Endometrial microvascular endothelial cells (primary cell): ENCODE results near the gene SEBOX. TPM values are rescaled to one million over a fixed set of nuclear protein-coding genes. Genes with fewer than 3 reads are reported as not detected.

Source experiments
- in situ Hi-C: cut with HindIII; loops from 2 replicates; pipeline ENCODE4 v1.10.0; 2017; ENCODE audit warnings: low sequenced_read_pairs, low pct_unique_long_range_greater_than_20kb; ENCODE audit errors: inconsistent ontology term
- total RNA-seq: library from RNA; depleted of rRNA; stranded (reverse); fragments of >200 nt; gene quantifications from one replicate; pipeline ENCODE4 v1.2.3, GENCODE V29; 2015; ENCODE audit errors: inconsistent ontology term

The SEBOX gene
- total RNA-seq, 1 donor from 2014 or later: not detected

DNA sequence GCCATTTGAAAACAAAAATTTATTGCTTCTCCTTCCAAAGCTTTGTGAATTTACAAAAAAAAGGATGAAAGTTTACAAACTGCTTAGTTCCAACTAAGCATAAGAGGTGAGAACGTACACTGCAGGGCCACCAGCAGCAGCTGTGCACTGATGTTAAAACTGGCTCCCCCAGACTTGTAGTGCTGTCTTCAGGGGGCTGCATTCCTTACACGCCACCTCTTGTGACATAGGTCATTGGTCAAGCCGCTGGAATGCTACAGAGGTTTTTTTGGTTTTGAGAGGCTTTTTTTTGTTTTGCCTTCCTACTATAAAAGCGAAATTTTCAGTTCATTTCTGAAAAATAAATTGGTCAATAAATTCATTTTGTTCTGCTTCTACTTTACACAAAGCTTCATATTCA, 36.7 kb downstream of the SEBOX start:
- in situ Hi-C loops: no loop called here

DNA sequence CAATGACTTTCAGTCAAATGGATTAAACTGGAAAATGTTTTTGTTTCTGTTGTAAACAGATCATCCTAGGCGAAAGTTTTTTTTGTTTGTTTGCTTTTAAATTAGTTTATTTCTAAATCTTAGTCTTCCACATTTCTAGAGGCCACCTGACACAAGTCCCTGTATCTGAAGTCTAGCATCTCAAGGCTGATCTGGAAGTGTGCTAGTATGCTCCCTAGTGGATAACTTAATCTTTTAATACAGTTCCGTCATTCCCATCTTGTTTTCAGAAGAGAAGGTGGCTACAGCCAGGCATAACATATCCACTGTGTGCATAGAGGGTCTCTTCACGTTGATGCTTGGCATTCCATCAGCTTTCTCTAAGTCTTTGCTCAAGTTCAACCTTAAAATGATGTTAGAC, 37.3 kb downstream of the SEBOX start:
- in situ Hi-C loops: no loop called here

DNA sequence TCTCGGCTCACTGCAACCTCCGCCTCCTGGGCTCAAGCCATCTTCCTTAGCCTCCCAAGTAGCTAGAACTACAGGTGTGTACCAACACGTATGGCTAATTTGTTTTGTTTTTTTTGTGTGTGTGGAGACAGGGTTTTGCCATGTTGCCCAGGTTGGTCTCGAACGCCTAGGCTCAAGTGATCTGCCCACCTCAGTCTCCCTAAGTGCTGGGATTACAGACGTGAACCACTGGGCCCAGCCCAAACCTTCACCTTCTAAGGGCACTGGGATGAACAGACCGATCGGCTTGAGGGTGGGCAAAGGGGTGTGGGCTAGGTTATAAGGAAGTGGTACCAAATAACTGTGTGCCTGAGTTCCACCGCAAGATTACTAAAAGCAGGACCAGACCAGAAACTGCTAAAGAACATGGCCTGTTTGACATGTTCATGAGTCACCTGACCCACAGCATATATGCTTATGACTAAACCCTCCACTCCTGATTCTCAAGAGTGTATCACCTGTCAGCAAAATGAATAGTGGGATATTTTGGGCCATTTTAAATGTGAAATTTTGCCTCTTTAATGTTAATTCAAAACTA, 37.9 kb downstream of the SEBOX start:
- in situ Hi-C loops: no loop called here

DNA sequence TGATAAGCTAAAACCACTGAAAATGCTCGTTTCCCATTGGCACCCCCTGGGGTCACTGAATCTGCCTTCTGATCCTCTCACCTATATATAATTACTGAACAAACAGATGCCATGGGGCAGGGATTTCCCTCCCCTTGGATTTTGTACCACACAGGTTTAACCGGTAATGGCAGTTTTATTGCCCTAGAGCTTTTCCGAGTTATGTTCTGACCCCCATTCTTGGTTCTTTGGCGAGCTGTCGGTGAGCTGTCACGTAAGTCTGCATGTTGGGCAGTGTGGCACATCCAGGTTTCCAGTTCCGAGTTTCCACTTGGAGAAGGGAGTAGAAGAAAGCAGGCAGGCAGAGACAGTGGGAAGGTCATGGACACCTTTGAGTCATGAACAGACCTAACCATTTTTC, 38.9 kb downstream of the SEBOX start:
- in situ Hi-C loops: no loop called here

DNA sequence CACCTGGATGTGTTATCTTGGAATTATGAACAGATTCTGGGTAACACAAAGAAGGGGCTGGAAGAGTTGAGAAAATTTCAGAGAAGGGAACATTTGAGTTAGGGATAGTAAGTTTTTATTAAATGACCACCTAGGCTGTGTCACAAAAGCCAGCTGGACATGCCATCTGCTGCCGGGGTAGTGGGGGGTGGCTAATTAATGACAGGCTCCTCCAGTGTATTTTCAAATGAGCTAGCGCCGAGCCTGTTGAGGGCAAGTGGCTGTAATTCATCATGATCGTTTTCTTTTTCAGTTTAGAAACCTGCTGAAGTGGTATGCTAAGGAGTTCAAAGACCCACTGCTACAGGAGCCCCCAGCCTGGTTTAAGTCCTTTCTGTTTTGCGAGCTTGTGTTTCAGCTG, 39.8 kb downstream of the SEBOX start:
- in situ Hi-C loops: no loop called here

DNA sequence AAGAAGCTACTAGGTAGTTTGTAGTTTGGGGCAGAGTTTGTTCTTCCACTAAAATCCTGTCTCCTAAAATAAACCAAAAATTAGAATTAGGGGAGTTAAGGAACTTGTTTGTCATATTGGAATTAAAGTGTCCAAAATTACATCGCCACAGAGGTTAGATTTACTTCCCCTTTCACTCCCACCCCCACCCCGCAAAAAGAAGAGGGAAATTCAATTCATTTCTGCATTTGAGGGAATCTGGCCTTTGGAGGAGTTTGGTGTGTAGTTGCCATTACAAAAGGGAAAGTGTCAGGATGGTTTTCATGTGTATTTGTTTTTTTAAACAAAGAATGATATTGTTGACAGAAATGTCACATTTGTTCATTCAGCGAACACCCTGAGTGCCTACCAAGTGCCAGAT, 40.2 kb downstream of the SEBOX start:
- in situ Hi-C loops: no loop called here

DNA sequence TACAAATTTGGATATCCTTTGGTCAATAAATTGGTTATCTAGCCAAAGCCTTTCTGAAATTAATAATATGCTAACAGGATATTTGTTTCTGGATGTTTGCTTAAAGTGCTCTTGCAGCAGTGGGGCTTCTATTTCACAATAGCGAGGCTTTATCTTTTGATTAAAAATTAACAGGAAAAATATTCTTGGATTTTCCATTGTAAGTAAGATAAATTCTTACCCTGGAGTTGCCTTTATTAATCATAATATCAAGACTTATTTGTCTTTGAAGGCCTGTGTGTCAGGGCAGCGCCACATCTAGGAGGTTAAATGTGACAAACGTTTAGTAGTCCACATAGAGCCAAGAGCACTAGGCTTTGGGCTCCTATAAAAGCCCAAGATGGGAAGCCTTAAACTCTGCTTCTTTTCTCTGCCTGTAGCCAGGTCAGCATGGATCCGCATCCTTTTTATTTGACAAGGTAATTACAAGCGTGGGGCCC, 40.7 kb downstream of the SEBOX start:
- in situ Hi-C loops: no loop called here

DNA sequence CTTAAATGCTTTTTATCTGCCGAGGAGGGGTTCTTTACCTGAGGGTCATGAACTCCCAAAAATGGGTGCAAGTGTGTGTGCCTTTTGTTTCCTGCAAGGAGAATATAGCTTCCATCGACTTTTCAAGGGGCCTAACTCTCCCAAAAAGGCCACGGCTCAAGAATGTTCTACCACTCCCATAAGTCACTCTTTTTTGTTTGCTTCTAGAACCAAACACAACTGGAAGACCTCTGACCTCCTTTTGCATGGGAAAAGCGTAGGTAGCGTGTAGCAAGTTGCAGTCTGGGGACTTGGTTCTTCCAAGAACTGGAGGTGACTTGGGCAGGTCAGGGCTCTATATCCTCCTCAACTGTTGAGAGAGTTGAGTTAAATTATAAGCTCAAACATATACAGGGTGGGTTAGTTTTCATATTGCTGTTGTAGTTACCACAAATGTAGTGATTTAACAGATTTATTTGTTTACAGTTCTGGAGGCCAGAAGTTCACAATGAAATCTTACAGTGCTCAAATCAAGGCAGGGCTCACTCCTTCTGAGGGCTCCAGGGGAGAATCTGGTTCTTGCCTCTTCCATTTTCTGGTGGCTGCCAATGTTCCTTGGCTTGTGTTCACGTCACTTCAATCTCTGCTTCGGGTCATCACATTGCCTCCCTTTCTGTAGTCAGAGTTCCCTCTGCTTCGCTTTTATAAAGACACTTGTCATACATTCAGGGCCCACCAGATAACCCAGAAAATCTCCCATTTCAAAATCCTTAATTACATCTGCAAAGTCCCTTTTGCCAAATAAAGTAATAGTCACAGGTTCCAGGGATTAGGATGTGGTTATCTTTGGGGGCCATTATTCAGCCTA, 44.6 kb downstream of the SEBOX start:
- in situ Hi-C loops: no loop called here

DNA sequence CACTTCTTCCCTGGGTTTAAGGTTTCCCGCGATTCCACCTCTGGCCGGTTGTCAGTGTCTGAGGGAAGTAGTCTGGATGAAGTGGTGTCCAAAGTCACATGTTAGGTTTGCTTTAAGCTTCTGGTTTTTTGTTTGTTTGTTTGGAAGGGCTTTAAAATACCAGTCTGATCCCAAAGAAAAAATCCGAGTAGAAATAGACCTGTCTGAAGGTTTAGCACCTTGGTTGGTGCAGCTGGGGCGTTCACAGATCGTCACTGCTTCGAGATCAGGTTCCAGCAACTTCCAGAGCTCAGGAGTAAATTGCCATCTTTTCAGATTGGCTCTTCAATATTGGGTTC, 45.4 kb downstream of the SEBOX start:
- in situ Hi-C loops: no loop called here

DNA sequence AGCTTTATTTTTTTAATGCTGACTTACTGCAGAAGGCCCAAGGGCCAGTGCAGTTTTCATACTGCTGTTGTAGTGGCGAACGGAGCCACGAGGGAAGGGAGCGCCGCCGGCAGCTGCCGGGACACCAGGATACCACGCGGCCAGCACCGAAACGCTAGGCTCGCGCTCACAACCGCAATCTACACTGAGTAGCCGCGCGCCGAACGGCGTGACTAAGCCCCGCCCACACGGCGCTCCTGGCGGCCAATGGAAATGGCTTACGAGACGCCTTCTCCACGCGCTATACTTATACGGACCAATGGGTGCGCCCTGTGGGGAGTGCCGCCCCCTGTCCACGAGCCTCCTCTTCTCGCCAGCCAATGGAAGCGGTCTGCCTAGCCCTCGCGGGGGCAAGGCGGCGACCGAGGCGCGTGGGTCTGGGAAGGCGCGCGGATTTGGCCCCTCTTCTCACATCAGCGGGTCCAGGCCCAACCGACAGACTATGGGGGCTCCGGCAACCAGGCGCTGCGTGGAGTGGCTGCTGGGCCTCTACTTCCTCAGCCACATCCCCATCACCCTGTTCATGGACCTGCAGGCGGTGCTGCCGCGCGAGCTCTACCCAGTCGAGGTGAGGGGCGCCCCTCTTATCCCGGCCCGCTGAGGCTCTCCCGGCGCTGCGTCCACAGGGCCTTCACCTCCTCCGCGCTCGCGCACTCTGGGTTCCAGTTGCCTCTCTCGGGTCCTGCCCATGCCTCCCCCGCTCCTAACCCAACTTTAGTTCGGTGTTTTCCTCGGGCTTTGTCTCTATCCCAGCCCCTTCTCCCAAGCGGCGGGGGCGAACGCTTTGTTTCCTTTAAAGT, 46.0 kb downstream of the SEBOX start, which contains the start of gene TMEM97:
TMEM97 (plus strand) TSS at position 442 of the 839 bp plus-strand sequence; CDS start at position 482, 40 bp downstream.
- in situ Hi-C loops: no loop called here

DNA sequence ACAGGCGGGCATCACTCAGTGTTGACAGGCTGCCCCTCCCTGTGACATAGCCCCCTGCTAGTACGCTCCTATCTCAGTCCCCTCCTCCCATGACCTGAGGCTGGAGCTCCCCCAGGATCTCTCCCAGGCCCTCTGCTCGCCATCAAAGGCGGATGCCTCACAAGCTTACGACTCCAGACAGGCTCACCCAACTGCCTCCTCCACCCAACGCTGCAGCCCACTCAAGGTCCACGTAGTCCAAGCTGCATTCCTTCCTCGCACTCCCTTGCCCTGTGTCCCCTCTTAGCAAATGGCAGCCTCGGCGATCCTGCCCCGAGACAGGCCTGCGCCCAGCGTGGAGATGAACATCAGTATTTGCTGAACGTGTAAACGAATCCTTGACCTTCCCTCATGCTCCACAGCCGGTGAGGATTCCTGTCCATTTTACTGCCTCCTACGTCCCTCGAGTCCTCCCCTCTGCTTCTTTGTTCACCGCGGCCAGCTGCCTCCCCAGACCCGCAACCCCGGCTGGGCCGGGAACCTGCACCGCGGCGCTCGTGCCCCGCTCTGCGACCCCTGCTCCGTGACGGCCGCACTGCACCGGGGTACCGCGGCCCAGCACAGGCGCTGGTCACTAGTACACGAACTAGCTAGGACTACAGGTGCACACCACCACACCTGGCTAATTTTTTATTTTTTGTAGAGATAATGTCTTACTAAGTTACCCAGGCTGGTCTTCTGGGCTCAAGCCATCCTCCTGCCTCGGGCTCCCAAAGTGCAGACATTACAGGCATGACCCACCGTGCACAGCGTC, 46.8 kb downstream of the SEBOX start:
- in situ Hi-C loops: no loop called here

DNA sequence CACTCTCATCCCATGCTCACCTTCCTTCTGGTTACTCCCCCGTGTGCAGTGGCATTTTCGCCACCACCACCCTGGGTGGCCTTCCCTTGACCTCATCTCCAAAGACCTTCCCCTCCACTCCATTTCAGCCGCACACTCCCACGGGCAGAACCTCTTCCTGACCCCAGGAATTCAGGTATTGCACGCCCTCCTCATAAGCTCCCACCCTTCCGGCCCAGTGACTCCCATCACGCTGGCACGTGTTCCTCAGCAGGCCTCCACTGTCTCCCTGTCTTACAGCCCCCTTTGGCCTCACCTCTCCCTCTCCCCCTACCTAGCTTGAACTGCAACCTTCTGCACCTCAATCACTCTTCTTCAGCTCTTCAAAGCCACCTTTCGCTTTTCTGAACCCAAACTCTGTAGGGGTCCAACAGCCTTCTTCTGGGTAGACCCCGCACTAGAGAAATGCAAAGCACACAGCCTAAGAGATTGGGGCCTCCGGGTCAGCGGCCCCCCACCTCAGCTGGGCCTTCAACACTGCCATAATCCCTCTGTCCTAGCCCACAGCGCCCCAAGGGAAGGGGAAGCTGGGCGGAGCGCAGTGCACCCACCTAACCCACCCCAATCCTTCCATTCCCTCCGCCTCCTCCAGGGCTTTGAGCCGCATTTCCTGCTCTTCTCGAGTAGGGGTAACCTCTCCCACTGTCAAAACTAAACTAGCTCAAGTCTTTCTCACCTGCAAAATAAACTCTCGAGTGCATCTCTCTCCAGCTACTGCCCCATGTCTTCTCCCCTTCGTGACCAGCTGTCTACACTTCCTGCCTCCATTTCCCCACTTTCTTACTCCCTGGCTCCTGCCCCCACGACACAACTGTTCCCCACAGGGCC, 47.7 kb downstream of the SEBOX start:
- in situ Hi-C loops: no loop called here

DNA sequence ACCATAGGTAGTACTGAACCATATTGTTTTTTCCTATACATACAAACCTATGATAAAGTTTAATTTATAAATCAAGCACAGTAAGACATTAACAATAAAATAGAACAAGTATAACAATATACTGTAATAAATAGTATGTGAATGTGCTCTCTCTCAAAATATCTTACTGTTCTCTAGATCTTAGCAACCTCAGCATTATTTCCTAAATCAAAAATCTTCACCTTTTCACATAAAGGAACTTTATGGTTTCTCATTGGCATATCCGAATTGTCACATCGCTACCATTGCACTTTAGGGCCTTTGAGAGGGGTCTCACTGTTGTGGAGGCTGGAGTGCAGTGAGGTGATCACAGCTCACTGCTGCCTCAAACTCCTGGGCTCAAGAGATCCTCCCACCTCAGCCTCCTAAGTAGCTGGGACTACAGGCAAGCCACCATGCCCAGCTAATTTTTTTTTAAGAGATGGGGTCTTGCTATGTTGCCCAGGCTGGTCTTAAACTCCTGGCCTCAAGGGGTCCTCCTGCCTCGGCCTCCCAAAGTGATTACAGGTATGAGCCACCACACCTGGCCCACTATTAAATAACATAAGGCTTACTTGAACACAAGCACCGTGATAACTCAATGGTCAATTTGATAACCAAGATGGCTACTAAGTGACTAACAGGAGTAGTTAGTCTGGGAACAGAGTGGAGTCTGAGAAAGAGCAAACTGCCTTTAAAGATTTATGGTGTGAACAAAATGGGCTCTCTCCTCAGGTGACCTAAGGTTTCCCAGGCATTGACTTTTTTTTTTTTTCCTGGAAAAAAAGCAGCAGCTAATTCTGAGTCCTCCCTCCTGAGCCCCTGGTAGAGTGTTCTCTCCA, 48.9 kb downstream of the SEBOX start:
- in situ Hi-C loops: no loop called here

DNA sequence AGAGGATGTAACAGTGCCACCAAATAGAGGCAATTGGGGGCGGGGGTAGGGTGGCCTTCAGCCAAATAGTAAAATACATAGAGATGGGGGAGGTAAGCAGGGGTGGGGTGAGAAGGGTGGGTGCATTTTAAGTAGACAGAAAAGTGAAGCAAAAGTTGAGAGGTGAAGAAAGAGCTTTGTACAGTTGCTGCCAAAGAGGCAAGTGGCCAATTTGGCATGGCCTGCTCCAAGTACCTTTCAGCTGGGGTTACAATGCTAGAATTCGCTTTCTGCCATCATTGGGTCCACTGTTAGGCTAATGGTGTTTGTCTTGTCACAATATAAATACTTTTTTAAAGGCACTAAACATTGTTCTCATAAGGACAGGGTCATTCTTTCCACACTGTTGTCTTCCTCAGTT, 51.2 kb downstream of the SEBOX start:
- in situ Hi-C loops: no loop called here
